GM18505 (cell line): Measurements from ENCODE around the gene EIF3K.
"Not testable (repeated sequence)": the region's sequence is repeated elsewhere in the genome, so short reads cannot be mapped to it uniquely, and the experiment has no call there.

Source experiments
- ATAC-seq: cut with Tn5 transposase; IDR thresholded peaks from one replicate; pipeline ENCODE4 v1.9.1; 2021; ENCODE audit not compliant: unreplicated experiment
- POLR2A ChIP-seq: IDR thresholded peaks from 4 replicates; pipeline ENCODE4 v1.6.1; 2011; ENCODE audit warnings: borderline replicate concordance; ENCODE audit not compliant: insufficient read depth, insufficient read length; ENCODE audit errors: extremely low read depth

EIF3K gene

DNA sequence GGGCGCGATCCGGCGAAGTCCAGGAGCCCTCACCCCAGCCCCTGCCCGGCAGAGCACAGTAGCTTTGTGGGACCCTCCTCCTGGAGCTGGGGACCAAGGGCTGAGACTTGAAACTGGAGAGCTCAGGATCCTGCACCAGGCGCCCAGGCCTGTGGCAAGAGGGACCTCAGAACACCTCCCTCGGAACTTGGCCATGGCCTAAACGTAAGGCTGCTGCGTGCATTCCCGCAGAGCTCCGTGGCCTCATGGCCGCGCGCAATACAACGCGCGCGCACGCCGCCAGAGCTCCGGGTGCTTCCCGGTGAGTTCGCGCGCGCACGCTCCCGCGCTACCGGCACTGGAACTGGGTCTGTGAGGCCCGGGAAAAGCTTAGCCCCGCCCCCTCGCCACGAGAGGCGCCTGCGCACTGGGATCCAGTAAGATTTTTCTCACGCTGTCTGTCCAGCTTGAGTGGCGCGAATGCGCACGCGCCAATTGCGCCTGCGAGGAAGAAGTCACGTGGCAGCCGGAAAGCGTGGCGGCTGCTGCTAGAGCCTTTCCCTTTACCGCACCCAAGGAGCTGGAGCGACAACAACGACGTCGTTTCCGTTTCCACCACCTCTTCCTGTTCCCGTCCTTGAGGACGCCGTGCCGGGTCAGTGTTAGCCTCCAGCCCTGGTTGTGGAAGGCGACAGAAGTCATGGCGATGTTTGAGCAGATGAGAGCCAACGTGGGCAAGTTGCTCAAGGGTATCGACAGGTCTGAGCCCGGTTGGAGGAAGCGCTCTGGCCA, at the start of gene EIF3K:
TSS of gene EIF3K (plus strand) at position 599 of the 771 bp plus-strand sequence. CDS start at position 680, 81 bp downstream.
- TF ChIP-seq POLR2A: peak; percentile 96
- peak; percentile 50 for ATAC-seq

- no peak for TF ChIP-seq POLR2A
- ATAC-seq: no peak
These were observed 49.5 kb upstream of the EIF3K start for GRCh38 chr19:38569368-38569983.

DNA sequence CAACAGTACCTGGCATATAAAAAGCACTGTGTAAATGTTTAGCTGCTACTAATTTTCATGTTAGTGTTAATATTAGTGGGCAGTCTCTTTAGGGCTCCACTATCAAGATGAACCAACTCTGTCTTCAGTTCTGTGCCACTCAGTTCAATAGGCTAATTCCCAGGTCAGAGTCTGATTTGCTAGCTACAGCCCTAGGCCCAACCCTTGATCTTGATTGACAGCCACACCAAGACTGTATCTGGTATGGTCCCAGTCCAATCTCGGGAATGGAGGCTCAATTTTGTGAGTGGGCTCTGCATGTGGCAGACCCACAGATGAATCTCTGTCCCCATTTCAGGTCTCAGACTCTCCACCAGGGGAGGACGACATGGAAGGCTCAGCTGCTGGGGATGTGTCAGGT, 47.3 kb upstream of the EIF3K start:
- no peak for ATAC-seq
- no peak for TF ChIP-seq POLR2A

DNA sequence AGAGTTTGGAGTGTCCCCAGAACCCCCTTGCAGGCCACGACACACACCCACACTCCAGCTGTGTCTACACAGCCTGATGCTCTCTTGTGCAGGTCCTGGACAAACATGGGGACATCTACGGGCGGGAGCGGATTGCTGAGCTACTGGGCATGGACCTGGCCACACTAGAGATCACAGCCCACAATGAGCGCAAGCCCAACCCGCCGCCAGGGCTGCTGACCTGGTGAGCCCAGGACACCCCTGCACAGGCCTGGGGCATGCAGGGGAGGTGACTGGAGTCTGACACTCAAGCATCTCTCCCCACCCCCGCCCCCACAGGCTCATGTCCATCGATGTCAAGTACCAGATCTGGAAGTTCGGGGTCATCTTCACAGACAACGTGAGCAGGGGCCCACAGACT, 41.2 kb upstream of the EIF3K start:
- no peak for TF ChIP-seq POLR2A
- no peak for ATAC-seq

DNA sequence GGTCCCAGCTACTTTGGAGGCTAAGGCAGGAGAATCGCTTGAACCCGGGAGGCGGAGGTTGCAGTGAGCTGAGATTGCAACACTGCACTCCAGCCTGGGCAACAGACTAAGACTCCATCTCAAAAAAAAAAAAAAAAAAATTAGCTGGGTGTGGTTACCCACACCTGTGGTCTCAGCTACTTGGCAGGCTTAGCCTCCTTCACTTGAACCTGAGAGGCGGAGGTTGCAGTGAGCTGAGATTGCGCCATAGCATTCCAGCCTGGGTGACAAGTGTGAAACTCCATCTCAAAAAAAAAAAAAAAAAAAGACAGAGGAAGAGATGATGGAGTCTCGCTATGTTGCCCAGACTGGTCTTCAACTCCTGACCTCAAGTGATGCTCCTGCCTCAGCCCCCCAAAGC, 39.7 kb upstream of the EIF3K start:
- not testable (repeated sequence) for ATAC-seq

- no peak for TF ChIP-seq POLR2A
- no peak for ATAC-seq
These were observed 38.9 kb upstream of the EIF3K start for GRCh38 chr19:38580080-38580479.

GRCh38 chr19:38583219-38583984, 35.6 kb upstream of the EIF3K start:
- TF ChIP-seq POLR2A: no peak
- no peak for ATAC-seq

- no peak for ATAC-seq
These were observed 35.0 kb upstream of the EIF3K start for GRCh38 chr19:38583985-38584305.

DNA sequence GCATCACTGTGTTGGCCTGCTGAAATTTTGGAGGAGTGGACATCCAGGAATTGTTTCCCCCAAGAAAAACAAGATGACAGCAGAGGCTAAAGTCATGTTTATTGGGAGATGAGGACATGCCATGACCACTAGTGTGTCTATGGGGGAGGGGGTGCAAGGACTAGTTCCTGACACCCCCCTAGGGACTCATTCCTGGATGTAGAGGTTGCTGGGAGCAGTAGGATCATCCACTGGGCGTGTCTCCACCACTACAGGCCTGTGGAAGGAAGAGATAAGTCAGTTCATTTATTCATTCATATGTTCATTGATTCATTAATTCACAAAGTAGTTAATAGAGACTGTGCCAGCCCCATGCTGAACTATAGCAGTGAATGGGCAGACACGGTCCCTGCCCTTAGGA, 31.4 kb upstream of the EIF3K start:
- TF ChIP-seq POLR2A: no peak
- ATAC-seq: no peak

More at GRCh38 chr19:38583985-38584305, 35.0 kb upstream of the EIF3K start:
- no peak for TF ChIP-seq POLR2A

DNA sequence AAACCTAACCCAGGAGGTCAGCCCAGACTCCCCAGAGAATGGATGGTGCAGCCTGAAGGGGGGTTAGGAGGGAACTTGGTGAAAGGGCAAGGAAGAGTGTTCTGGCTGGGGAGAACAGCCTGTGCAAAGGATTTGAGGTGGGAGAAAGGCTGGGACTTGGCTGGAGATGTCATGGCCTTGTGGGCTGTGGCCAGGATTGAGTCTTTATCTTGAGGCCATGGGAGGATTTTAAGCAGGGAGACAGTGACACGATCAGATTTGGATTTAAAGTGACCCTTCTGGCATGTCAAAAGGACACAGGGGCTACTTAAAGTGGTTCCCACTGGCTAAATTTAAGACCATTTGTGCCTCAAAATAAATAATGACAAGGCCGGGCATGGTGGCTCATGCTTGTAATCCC, 30.9 kb upstream of the EIF3K start:
- no peak for ATAC-seq
- TF ChIP-seq POLR2A: no peak

DNA sequence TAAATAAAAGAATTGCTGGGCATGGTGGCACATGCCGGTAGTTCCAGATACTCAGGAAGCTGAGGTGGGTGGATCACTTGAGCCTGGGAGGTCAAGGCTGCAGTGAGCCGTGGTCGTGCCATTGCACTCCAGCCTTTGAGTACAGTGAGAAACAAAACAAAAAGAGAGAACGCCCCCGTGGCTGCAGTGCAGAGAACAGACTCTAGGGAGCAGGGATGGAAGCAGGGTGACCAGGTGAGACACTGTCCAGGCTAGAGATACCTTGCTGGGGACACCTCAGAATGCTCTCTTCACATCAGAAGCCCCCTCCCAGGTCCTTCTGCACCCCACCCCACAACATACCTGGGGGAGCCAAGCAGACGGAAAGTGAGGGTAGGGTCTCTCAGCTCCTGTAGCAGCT, 26.0 kb upstream of the EIF3K start:
- ATAC-seq: no peak
- no peak for TF ChIP-seq POLR2A

- ATAC-seq: no peak
- TF ChIP-seq POLR2A: no peak
These were observed 22.7 kb upstream of the EIF3K start for GRCh38 chr19:38596057-38596981.

DNA sequence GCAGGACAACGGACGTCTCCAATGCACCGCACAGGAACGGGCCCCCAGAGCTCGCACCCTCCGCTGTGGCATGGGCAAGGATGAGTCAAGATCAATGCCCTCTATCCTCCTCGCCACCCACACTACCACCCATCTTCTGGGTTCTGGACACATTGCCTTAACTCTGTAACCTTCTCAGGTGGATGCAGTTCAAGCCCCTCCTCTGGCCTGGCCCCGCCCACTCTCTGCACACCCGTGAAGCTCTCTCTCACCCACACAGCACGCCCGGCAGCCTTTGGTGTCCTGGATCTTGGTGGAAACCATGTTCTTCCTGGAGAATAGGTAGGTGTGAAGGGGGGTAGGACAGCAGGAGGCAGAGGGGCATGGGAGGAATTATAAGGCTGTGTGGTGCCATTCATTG, 21.9 kb upstream of the EIF3K start:
- TF ChIP-seq POLR2A: no peak
- ATAC-seq: no peak
